Skeletal muscle satellite cell (primary cell): ENCODE data around the gene TASOR2. TPM values are rescaled to one million over a fixed set of nuclear protein-coding genes. Genes with fewer than 3 reads are reported as not detected.
A peak's percentile ranks its signal among the peaks of the same experiment; 100 is the strongest.

Source experiments
- H3K27me3 ChIP-seq: 2 replicates; pipeline ENCODE4 v1.7.0; 2013; ENCODE audit warnings: low read length; ENCODE audit not compliant: control insufficient read depth, insufficient read depth
- H3K36me3 ChIP-seq: 2 replicates; pipeline ENCODE4 v1.7.0; 2013; ENCODE audit warnings: mild to moderate bottlenecking, control low read depth, low read length; ENCODE audit not compliant: insufficient read depth
- H3K4me1 ChIP-seq: 2 replicates; pipeline ENCODE4 v1.7.0; 2013; ENCODE audit warnings: low read length; ENCODE audit not compliant: control insufficient read depth, insufficient read depth
- H3K4me2 ChIP-seq: 2 replicates; pipeline ENCODE4 v1.7.0; 2013; ENCODE audit warnings: mild to moderate bottlenecking, low read length
- H3K4me3 ChIP-seq: 2 replicates; pipeline ENCODE4 v1.7.0; 2013; ENCODE audit warnings: low read length
- H3K9ac ChIP-seq: 2 replicates; pipeline ENCODE4 v1.7.0; 2013; ENCODE audit warnings: mild to moderate bottlenecking, low read depth, low read length, moderate library complexity
- H3K9me3 ChIP-seq: replicated peaks from 2 replicates; pipeline ENCODE4 v1.7.0; 2013; ENCODE audit warnings: mild to moderate bottlenecking, control low read depth, low read length
- total RNA-seq: library from RNA; depleted of rRNA; stranded (reverse); fragments of >200 nt; gene quantifications from 2 replicates; pipeline ENCODE4 v1.2.3, GENCODE V29; 2012; rRNA removed

TASOR2 gene
- total RNA-seq = 67.3 and 67.7 TPM in 2 replicates

- H3K27me3 ChIP-seq = no peaks in the 10 kb centered on the region
- peaks cover 15% of the 10 kb centered on the region for H3K4me1 ChIP-seq
- no peaks in the 10 kb centered on the region for H3K9me3 ChIP-seq
- H3K4me3 ChIP-seq = peak within 1 kb of the TSS; percentile 74
- peak within 1 kb of the TSS; percentile 89 for H3K4me2 ChIP-seq
- no peaks in the 10 kb centered on the region for H3K36me3 ChIP-seq
- peak within 1 kb of the TSS; percentile 88 for H3K9ac ChIP-seq
Measured at GRCh38 chr10:5684318-5684970, at the start of gene TASOR2. Gene TASOR2 (plus strand): TSS chr10:5684838. CDS start chr10:5720643, 35,805 bp downstream.

- Histone ChIP-seq H3K4me2 (no peak overlapping the region), H3K4me3 (no peak overlapping the region), H3K9ac (no peak overlapping the region), H3K36me3 (peaks cover 8% of the 10 kb centered on the region), H3K9me3 (no peaks in the 10 kb centered on the region), H3K4me1 (no peaks in the 10 kb centered on the region), H3K27me3 (peaks cover 7% of the 10 kb centered on the region)
Measured at GRCh38 chr10:5634918-5635317, 49.7 kb upstream of the TASOR2 start.

GRCh38 chr10:5638494-5638893, 46.1 kb upstream of the TASOR2 start:
- H3K9ac ChIP-seq = no peak overlapping the region
- H3K27me3 ChIP-seq = peaks cover 5% of the 10 kb centered on the region
- H3K9me3 ChIP-seq = no peaks in the 10 kb centered on the region
- H3K4me1 ChIP-seq = no peaks in the 10 kb centered on the region
- H3K36me3 ChIP-seq = peaks cover 21% of the 10 kb centered on the region
- H3K4me3 ChIP-seq = no peak overlapping the region
- no peak overlapping the region for H3K4me2 ChIP-seq

GRCh38 chr10:5639066-5639465, 45.6 kb upstream of the TASOR2 start:
- Histone ChIP-seq H3K27me3 (peaks cover 5% of the 10 kb centered on the region), H3K4me2 (no peak overlapping the region), H3K9ac (no peak overlapping the region), H3K4me1 (no peaks in the 10 kb centered on the region), H3K9me3 (no peaks in the 10 kb centered on the region), H3K36me3 (peaks cover 21% of the 10 kb centered on the region), H3K4me3 (no peak overlapping the region)

GRCh38 chr10:5640036-5640435, 44.6 kb upstream of the TASOR2 start:
- Histone ChIP-seq H3K4me3 (no peak overlapping the region), H3K9ac (no peak overlapping the region), H3K4me2 (no peak overlapping the region), H3K9me3 (no peaks in the 10 kb centered on the region), H3K4me1 (no peaks in the 10 kb centered on the region), H3K27me3 (no peaks in the 10 kb centered on the region), H3K36me3 (peaks cover 21% of the 10 kb centered on the region)

GRCh38 chr10:5640501-5640900, 44.1 kb upstream of the TASOR2 start:
- H3K27me3 ChIP-seq = no peaks in the 10 kb centered on the region
- H3K9me3 ChIP-seq = no peaks in the 10 kb centered on the region
- H3K4me1 ChIP-seq = no peaks in the 10 kb centered on the region
- no peak overlapping the region for H3K4me2 ChIP-seq
- H3K9ac ChIP-seq = no peak overlapping the region
- H3K36me3 ChIP-seq = peaks cover 21% of the 10 kb centered on the region
- no peak overlapping the region for H3K4me3 ChIP-seq

- no peaks in the 10 kb centered on the region for H3K9me3 ChIP-seq
- no peak overlapping the region for H3K9ac ChIP-seq
- no peaks in the 10 kb centered on the region for H3K27me3 ChIP-seq
- H3K4me3 ChIP-seq = no peak overlapping the region
- H3K4me2 ChIP-seq = no peak overlapping the region
- no peaks in the 10 kb centered on the region for H3K4me1 ChIP-seq
- peaks cover 21% of the 10 kb centered on the region for H3K36me3 ChIP-seq
Measured at GRCh38 chr10:5641501-5641900, 43.1 kb upstream of the TASOR2 start.

- Histone ChIP-seq H3K27me3 (no peaks in the 10 kb centered on the region), H3K4me3 (no peak overlapping the region), H3K4me2 (no peak overlapping the region), H3K36me3 (peaks cover 22% of the 10 kb centered on the region), H3K4me1 (no peaks in the 10 kb centered on the region), H3K9ac (no peak overlapping the region), H3K9me3 (no peaks in the 10 kb centered on the region)
Measured at GRCh38 chr10:5643346-5644067, 41.1 kb upstream of the TASOR2 start.

GRCh38 chr10:5644930-5645329, 39.7 kb upstream of the TASOR2 start:
- no peaks in the 10 kb centered on the region for H3K27me3 ChIP-seq
- no peak overlapping the region for H3K9ac ChIP-seq
- no peaks in the 10 kb centered on the region for H3K9me3 ChIP-seq
- no peaks in the 10 kb centered on the region for H3K4me1 ChIP-seq
- H3K36me3 ChIP-seq = peaks cover 20% of the 10 kb centered on the region
- H3K4me3 ChIP-seq = no peak overlapping the region
- H3K4me2 ChIP-seq = no peak overlapping the region

GRCh38 chr10:5645375-5645774, 39.3 kb upstream of the TASOR2 start:
- no peaks in the 10 kb centered on the region for H3K4me1 ChIP-seq
- H3K9me3 ChIP-seq = no peaks in the 10 kb centered on the region
- H3K9ac ChIP-seq = no peak overlapping the region
- peaks cover 17% of the 10 kb centered on the region for H3K36me3 ChIP-seq
- H3K27me3 ChIP-seq = no peaks in the 10 kb centered on the region
- no peak overlapping the region for H3K4me2 ChIP-seq
- H3K4me3 ChIP-seq = no peak overlapping the region

- no peak overlapping the region for H3K9ac ChIP-seq
- peaks cover 14% of the 10 kb centered on the region for H3K36me3 ChIP-seq
- H3K4me3 ChIP-seq = no peak overlapping the region
Measured at GRCh38 chr10:5645944-5646617, 38.6 kb upstream of the TASOR2 start.

More at GRCh38 chr10:5645944-5646617, 38.6 kb upstream of the TASOR2 start:
- no peaks in the 10 kb centered on the region for H3K4me1 ChIP-seq
- no peaks in the 10 kb centered on the region for H3K27me3 ChIP-seq
- H3K9me3 ChIP-seq = no peaks in the 10 kb centered on the region
- no peak overlapping the region for H3K4me2 ChIP-seq
